GM15510 (cell line): Measurements from ENCODE around the gene CUL5.

Source experiments
- POLR2A ChIP-seq: IDR thresholded peaks from 3 replicates; pipeline ENCODE4 v1.6.1; 2011; ENCODE audit warnings: borderline replicate concordance; ENCODE audit not compliant: insufficient read length; ENCODE audit errors: extremely low read depth

The CUL5 gene

DNA sequence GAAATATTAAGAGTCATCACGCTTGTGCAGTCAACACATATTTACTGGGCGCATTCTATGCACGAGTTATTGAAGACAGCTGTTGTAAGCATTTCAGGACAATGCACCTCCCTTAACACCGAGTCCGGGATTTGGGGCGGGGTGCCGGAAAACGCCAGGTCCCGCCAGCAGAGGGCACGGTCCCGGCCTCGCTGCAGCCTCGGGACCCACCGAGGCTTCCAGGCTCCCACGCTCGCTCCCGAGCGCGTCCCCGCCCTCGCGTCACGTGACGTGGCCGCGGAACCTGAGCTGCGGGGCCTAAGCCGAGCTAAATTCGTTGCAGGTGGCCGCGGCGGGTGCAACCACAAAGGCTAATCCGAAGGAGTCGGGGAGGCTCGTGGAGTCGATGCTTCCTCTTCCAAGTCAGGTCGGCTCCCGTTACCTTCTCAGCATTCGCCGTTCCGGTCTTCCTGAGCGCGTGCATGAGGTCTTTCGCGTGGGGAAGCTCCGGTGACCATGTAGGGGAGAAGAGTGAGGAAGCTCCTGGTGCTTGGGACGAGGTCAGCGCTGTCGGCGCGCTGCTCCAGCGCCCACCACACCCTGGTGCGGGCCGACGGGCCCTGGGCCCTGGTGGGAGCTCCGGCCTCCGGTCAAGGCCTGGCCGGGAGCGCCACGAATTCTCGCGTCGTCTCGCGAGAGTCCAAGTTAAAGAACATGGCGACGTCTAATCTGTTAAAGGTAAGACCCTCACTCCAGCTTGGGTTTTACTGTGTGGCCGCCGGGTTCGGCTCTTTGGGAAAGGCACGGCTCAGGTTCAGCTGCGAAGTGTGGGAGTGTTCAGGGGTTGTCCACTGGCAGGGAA, at the start of gene CUL5:
Gene CUL5, plus strand, starts transcription at position 243 of the 841 bp plus-strand sequence. Its CDS starts 451 bp downstream, at position 694.
- peak; percentile 77 for TF ChIP-seq POLR2A

DNA sequence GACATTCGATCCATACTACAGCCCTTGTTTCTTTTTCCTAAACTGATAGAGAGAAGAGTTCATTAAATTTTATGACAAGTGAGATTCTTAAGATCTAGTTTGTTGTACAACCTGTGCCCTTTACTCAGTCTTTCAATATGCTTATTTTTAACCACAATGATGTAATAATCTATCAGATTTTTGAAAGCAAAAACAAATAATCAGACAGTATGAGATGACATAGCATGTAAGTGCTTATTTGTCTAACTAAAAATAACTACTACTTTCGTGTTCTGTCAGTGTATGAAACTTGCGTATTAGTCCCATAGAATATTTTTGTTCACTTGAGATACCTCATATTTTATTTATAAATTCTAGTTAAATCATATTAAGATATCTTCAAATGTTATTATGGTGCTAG, 47.2 kb upstream of the CUL5 start:
- TF ChIP-seq POLR2A: no peak

DNA sequence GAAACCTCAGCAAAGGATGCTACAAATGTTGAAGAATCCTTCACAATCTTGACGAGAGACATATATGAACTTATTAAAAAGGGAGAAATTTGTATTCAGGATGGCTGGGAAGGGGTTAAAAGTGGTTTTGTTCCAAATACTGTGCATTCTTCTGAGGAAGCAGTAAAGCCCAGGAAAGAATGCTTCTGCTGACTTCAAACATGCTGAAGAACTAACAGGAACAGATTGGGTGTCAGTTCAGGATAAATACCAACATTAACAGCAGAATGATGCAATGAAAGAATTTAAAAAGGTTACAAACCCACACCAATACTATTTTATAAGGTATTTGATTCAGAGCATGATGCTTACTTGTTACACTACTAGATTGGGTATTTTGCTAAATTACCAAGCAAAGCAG, 46.5 kb upstream of the CUL5 start:
- no peak for TF ChIP-seq POLR2A

DNA sequence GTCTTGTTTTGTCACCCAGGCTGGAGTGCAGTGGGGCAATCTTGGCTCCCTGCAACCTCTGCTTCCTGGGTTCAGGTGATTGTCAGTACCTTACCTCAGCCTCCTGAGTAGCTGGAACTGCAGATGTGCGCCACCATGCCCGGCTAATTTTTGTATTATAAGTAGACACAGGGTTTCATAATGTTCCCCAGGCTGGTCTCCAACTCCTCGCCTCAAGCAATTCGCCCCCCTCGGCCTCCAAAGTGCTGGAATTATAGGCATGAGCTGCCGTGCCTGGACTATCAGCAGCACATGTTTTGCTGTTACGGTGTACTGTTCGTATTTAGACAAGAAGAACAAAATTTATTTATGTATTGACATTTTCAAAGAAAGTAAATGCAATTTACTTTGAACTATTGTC, 45.6 kb upstream of the CUL5 start:
- TF ChIP-seq POLR2A: no peak

DNA sequence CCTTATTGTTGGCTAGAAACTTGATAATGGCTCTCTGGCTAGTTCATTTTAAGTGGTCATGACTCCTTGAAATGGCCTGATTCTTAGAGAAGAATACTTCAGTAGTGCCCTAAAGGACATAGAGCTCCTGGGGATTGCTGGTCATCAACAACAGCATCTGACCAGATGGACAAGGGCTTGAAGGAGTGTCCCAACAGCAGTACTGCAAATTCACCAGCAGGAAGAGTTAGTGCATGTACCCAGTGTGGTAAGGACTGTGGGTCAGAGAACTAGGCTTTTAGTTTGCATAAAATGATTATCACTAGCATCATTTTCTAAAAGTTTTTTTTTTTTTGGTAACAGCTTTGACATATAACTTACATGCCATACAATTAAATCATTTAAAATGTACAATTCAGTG, 39.5 kb upstream of the CUL5 start:
- TF ChIP-seq POLR2A: no peak

DNA sequence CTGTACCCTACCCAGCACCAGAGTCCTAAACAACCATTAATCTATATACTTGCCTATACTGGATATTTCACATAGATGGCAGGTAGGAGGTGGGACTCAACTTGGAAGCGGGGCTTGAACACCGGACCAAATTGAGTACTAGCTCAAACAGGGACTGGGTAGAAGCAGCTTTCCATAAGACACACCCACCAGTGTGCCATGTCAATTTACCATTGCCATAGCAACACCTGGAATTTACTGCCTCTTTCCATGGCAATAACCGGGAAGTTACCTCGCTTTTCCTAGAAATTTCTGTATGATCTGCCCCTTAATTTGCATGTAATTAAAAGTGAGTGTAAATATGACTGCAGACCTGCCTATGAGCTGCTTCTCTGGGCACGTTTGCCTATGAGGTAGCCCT, 38.6 kb upstream of the CUL5 start:
- TF ChIP-seq POLR2A: no peak

DNA sequence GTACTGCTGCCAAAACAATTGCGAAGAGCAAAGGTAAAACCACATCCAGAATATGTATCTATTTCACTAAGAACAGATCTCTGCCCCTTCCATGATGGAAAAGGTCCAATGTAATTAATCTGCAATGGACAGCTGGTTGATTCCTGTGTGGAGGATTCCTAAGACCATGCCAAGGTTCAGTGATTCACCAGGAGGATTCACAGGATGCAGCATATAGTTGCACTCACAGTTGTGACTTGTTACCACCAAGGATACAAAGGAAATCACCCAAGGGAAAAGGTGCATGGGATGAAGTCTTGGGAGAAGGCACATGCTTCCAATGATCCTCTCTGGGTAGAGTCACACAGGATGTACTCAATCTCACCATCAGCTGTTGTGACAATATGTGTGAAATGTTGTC, 35.1 kb upstream of the CUL5 start:
- no peak for TF ChIP-seq POLR2A

DNA sequence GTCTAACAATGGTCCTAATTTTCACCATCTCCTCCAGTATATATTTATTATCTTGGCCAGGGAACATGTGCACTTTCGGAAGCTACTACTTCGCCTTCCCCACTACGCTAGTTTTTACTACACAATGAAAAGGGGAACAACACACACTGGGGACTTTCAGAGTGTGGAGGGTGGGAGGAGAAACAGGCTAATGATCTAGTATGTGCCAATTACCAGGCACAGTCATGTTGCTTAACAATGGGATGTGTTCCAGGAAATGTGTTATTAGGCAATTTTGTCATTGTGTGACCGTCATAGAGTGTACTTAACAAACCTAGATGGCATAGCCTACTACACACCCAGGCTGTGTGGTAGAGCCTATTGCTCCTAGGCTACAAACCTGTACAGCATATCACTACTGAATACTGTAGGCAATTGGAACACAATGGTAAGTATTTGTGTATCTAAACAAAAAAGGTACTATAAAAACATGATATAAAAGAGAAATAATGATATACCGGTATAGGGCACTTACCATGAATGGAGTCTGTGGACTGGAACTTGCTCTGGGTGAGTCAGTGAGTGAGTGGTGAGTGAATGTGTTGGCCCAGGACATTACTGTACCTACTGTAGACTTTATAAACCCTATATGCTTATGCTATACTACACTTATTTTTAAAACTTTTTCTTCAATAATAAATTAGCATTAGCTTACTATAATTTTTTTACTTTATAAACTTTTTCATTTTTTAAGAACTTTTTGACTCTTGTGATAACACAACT, 20.1 kb upstream of the CUL5 start:
- TF ChIP-seq POLR2A: no peak

DNA sequence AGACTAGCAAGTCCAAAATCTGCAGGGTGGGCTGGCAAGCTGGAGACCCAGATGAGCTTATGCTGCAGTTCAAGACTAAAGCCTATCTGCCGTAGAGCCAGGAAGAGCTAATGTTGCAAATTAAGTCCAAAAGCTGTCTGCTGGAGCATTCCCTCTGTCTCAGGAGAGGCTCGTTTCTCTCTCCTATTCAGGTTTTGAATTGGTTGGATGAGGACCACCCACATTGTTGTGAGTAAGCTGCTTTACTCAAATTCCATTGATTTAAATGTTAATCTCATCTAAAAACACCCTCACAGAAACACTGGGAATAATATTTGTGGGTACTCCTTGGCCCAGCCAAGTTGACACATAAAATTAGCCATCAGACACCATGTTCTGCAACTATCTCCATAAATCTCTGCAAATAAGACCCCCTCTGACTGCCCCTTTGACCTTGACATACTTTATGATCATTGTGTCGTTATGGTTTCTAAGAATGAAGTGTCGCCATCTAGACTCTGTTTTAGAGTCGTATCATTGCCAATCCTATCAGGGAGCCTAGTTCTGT, 16.8 kb upstream of the CUL5 start:
- TF ChIP-seq POLR2A: no peak

DNA sequence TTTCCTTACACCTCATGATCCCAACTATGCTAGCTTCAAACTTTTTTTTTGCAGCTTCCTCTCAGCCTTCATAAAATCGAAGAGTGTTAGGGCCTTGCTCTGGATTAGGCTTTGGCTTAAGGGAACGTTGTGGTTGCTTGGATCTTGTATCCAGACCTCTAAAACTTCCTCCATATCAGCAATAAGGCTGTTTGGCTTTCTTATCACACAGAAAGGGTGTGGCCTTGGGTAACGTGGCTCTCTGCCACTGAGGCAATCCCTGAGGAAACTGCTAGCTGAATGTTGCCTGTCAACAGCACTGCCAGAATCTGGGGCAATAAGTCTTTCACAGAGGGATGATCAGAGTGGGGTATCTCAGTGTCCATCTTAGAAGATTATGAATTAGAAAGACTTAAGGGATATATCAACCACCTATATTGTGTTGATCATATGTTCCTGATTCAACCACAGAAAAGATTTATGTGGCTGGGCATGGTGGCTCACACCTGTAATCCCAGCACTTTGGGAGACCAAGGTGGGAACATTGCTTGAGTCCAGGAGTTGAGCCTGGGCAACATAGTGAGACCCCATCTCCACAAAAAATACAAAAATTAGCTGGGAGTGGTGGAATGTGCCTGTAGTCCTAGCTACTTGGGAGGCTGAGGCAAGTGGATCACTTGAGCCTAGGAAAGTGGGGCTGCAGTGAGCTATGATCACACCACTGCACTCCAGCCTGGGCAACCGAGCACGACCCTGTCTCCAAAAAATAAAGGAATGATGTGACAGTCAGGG, 12.5 kb upstream of the CUL5 start:
- no peak for TF ChIP-seq POLR2A

DNA sequence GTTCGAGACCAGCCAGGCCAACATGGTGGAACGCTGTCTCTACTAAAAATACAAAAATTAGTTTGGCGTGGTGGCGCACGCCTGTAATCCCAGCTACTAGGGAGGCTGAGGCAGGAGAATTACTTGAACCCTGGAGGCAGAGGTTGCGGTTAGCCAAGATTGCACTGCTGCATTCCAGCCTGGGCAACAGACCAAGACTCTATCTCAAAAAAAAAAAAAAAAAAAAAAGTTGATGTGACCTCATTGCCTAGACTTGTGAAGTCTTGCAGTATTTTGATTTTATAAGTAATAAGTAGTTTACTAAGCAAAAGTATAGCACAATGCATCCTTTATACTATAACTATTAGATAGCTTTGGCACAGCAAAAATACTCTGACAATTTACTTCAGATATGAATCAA, 9.9 kb upstream of the CUL5 start:
- TF ChIP-seq POLR2A: no peak

DNA sequence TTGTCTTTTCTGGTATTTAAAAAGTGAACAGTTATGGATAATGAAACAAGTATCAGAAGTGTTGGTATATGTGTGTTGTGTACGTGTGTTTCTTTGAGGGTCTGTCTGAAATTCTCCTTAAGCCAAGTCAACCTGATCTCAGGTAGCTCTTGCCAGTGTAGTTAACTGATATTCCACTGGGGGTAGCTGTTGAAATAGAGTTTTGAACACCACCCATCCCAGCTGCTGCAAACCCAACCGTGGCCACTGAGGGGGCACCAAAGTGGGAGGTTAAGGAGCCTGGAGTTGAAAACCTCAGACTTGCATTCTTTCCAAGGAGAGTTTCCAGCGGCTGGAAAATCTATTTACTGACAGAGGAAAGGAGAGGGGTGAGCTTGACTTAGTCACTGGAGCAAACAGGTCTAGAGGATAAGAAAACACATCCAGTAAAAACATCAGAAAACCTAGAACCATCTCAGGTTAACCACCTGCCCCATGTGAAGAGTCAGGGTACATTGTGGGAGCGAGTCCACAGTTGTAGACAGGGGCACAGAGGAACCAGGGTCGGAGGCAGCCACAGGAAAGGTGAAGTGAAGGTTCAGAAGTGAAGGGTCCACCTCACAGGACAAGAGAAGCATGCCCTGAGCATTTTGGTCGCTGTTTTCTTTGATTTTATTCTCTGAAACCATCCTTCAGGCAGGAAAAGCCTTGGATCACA, 8.8 kb upstream of the CUL5 start:
- TF ChIP-seq POLR2A: no peak

DNA sequence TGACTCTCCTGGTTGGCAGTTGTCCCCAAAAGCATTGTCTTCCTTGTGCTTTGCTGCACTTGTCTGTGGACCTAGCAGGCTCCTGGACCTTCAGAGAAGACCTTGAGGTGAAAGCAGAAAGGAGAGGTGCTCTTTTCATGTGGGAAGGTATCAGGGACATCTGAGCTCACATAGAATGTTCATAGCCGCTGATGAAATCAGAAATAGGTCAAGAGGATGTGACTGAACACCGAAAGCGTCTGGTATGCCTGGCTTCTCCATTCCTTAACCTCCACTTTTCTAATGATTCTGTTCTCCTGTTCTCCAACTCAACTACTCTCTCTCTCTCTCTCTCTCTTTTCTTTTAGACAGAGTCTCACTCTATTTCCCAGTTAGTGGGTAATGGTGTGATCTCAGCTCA, 6.2 kb upstream of the CUL5 start:
- TF ChIP-seq POLR2A: no peak

DNA sequence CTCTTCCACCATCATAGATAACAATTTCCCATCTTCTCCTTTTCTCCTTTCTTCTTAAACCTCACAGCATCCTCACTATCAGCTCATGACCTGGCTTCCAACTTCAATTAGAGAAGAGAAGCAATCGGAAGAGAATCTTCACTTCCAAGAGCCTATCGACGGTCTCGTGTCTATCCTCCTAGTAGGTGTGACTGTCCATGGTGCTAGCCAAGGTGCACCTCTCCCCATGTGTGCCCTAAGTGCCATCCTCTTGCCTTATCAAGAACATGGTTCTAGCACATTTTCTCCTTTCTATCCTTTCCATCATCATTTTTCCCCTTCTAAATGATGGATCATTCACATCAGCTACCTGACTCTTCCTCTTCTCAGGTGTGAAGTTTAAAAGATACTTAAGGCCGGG, 5.1 kb upstream of the CUL5 start:
- TF ChIP-seq POLR2A: no peak

DNA sequence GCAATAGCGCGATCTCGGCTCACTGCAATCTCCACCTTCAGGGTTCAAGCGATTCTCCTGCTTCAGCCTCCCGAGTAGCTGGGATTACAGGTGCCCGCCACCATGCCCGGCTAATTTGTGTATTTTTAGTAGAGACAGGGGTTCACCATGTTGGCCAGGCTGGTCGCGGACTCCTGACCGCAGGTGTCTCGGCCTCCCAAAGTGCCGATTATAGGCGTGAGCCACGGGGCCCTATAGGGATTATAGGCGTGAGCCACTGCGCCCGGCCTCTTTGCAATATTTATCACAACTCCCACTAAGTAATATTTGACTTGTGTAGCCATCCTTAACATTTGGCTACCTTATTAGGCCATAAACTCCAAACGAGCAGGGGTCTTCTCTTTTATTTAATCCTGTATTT, 879 bp upstream of the CUL5 start:
- TF ChIP-seq POLR2A: no peak
